ENCODE measurements around the gene CRADD.
"Not testable (repeated sequence)": the region's sequence is repeated elsewhere in the genome, so short reads cannot be mapped to it uniquely, and the experiment has no call there.

CRADD gene

DNA sequence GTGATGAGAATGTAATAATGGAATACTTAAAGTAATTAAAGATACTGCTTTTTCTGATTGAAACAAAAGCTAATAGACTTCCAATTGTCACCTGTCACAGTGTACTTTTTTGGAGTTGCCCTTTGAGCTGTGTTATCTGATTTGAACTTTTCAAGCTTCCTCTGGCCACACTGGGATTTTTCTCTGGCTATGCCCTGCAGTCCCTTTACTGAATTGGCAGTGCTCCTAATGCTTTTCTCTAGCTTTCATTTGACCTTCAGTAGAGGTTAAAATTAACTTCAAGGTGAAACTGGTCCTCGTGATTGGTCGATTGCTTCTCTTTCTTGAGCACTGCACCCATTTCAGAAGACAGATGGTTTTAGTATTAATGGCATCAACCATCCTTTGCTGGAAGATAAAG is 89.2 kb downstream of the CRADD start:
- Histone ChIP-seq H3K4me3 (ENCODE audit: low read depth, low read length) (no peak overlapping the region), H3K27me3 (ENCODE audit: control insufficient read depth, insufficient read depth, low read length) (no peaks in the 10 kb centered on the region)

DNA sequence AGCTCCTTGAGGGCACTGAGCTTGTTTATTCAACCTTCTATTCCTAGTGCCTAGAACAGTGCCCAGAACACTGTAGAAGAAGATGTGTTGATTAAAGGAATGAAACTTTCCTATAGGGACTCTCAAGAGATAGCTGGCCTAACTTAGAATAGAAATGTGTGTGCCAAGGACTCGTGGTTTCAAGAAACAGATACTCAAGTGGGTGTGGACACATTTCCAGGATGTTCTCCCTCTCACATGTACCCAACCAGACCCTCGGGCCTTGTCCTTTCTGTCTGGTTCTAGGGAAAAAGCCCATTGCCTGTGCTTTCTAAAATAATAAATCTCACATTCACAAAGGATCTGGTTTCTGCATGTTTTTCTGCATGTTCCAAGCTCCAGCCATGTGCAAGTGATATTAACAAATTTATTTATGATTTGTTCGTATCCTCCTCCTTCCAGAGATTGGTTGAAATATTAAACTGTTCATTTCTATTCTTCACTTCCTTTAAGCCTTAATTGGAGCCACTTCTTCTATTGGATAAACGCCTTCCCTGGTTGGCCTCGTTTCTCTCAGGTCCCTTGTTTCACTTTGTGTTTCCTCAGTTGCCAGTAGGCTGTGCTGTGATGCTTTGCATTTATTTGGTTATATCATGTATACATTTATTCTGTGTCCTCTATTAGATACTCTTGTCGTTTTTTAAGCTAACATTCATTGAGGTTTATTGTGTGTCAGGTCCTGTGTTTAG is 89.8 kb downstream of the CRADD start:
- no peaks in the 10 kb centered on the region for H3K36me3 ChIP-seq (ENCODE audit: control insufficient read depth, insufficient read depth, low read length)
- H3K4me3 ChIP-seq (ENCODE audit: low read depth, low read length): no peak overlapping the region
- H3K9ac ChIP-seq (ENCODE audit: low read depth, low read length): no peak overlapping the region
- no peaks in the 10 kb centered on the region for H3K27me3 ChIP-seq (ENCODE audit: control insufficient read depth, insufficient read depth, low read length)
- no peaks in the 10 kb centered on the region for H3K9me3 ChIP-seq (ENCODE audit: control insufficient read depth, insufficient read depth, low read length)
- H3K4me1 ChIP-seq (ENCODE audit: control insufficient read depth, insufficient read depth, low read length): no peaks in the 10 kb centered on the region

More for the DNA sequence above, 89.2 kb downstream of the CRADD start:
- Histone ChIP-seq H3K4me1 (ENCODE audit: control insufficient read depth, insufficient read depth, low read length) (no peaks in the 10 kb centered on the region), H3K36me3 (ENCODE audit: control insufficient read depth, insufficient read depth, low read length) (no peaks in the 10 kb centered on the region), H3K9ac (ENCODE audit: low read depth, low read length) (no peak overlapping the region), H3K9me3 (ENCODE audit: control insufficient read depth, insufficient read depth, low read length) (no peaks in the 10 kb centered on the region)

DNA sequence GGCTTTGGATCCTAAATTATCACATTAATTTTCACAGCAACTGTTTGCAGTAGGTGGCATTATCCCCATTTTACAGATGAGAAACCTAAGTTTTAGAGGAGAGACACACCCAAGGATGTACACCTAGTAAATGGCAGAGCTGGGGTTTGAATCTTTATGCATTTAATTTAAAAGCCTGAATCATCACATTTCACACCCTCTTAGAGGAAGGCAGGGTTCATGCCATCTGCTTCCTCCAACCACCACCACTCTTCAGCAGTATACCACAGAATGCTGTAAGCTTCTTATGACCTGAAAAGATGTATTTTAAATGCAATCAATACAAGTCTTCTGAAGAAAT is 90.3 kb downstream of the CRADD start:
- H3K4me3 ChIP-seq (ENCODE audit: low read depth, low read length): no peak overlapping the region
- no peaks in the 10 kb centered on the region for H3K27me3 ChIP-seq (ENCODE audit: control insufficient read depth, insufficient read depth, low read length)
- H3K9me3 ChIP-seq (ENCODE audit: control insufficient read depth, insufficient read depth, low read length): no peaks in the 10 kb centered on the region
- no peaks in the 10 kb centered on the region for H3K36me3 ChIP-seq (ENCODE audit: control insufficient read depth, insufficient read depth, low read length)
- no peaks in the 10 kb centered on the region for H3K4me1 ChIP-seq (ENCODE audit: control insufficient read depth, insufficient read depth, low read length)
- H3K9ac ChIP-seq (ENCODE audit: low read depth, low read length): no peak overlapping the region

DNA sequence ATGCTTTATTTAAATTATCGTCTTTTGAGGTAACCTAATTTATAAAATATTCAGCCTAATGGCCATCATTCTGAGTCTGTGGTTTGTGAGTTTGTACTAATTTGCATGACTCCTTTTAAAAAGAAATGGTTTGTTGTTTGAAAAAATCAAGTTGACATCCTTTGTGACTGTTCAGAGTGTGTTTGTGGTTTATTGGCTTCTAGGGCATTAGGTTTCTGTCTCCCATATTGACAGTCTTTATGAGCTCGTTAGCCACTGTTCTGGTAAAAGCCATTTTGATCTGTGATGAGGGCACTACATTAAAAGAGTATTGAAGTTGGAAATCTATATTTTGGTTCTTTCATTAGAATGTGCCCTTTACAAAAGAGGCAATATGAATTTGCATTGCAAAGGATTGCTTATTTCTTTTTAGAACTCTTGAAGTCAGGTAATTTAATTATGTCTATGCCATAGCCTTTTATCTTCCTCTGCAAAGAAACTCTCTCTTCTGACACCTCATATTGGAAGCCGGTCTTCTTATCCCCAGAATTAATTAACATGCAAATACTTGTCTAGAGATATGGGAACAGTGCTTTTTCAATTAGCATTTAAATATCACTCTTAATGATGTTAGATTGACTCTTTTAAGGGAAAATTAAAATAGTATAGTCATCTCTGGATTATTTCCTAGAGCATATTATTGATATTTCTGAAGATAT is 95.0 kb downstream of the CRADD start:
- H3K27me3 ChIP-seq (ENCODE audit: control insufficient read depth, insufficient read depth, low read length): no peaks in the 10 kb centered on the region
- H3K36me3 ChIP-seq (ENCODE audit: control insufficient read depth, insufficient read depth, low read length): no peaks in the 10 kb centered on the region

DNA sequence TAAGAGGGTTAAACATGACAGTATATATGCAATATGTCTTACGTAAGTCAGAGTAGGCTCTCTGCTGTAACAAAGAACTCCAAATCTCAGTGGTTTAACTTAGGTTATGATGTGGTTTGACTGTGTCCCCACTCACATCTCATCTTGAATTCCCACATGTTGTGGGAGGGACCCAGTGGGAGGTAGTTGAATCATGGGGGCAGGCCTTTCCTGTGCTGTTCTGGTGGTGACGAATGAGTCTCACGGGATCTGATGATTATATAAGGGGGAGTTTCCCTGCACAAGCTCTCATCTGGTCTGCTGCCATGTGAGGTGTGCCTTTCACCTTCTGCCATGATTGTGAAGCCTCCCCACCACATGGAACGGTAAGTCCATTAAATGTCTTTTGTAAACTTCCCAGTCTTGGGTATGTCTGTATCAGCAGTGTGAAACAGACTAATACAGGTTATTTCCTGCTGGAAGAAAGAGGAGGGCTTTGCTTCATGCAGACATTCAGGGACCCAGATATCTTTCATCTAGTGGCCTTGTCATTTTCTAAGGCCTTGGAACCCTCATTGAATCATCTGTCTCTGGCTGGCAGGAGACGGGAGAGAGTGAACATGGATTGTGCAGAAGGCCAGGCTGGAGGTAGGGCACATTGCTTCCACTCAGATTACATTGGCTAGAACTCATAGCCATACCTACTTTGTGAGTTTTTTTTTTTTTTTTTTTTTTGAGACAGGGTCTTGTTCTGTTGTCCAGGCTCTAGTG is 96.1 kb downstream of the CRADD start:
- Histone ChIP-seq H3K27me3 (ENCODE audit: control insufficient read depth, insufficient read depth, low read length) (no peaks in the 10 kb centered on the region), H3K9ac (ENCODE audit: low read depth, low read length) (no peak overlapping the region), H3K4me1 (ENCODE audit: control insufficient read depth, insufficient read depth, low read length) (no peaks in the 10 kb centered on the region), H3K4me3 (ENCODE audit: low read depth, low read length) (no peak overlapping the region), H3K9me3 (ENCODE audit: control insufficient read depth, insufficient read depth, low read length) (no peaks in the 10 kb centered on the region), H3K36me3 (ENCODE audit: control insufficient read depth, insufficient read depth, low read length) (no peaks in the 10 kb centered on the region)

More for the DNA sequence above, 95.0 kb downstream of the CRADD start:
- Histone ChIP-seq H3K4me3 (ENCODE audit: low read depth, low read length) (no peak overlapping the region), H3K9me3 (ENCODE audit: control insufficient read depth, insufficient read depth, low read length) (no peaks in the 10 kb centered on the region), H3K4me1 (ENCODE audit: control insufficient read depth, insufficient read depth, low read length) (no peaks in the 10 kb centered on the region), H3K9ac (ENCODE audit: low read depth, low read length) (no peak overlapping the region)

DNA sequence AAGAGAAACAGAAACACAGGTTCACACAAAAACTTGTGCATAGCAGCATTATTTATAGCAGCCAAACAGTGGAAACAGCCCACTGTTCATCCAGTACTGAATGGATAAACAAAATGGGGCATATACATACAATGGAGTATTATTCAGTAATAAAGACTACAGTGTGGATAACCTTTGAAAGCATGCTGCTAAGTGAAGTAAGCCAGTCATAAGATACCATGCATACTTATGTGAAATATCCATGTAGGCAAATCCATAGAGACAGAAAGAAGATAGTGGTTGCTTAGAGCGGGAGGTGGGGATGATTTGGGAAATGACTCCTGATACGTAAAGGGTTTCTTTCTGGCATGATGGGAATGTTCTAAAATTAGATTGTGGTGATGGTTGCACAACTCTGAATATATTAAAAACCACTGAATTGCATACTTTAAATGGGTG is 99.4 kb downstream of the CRADD start:
- Histone ChIP-seq H3K9ac (ENCODE audit: low read depth, low read length) (no peak overlapping the region), H3K4me1 (ENCODE audit: control insufficient read depth, insufficient read depth, low read length) (no peaks in the 10 kb centered on the region), H3K36me3 (ENCODE audit: control insufficient read depth, insufficient read depth, low read length) (no peaks in the 10 kb centered on the region), H3K27me3 (ENCODE audit: control insufficient read depth, insufficient read depth, low read length) (no peaks in the 10 kb centered on the region), H3K9me3 (ENCODE audit: control insufficient read depth, insufficient read depth, low read length) (no peaks in the 10 kb centered on the region), H3K4me3 (ENCODE audit: low read depth, low read length) (no peak overlapping the region)

DNA sequence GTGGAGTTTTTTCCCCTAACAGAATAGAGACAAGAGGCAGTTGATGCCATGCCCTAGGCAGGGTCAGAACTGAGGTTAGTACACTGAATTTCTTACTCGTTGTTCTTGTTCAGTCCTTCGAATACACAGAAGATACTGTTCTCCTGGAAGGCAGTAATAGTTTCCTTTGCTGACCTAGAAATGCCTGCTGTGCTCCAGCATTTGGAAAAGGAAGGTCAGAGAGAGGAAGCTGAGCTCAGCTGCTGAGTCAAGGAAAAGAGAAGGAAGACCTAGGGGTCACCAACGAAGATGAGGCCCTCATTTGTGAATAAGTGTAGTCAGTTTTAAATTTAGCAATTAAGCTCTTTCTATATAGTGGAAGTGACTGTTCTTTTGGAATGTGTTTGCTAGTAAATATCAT is 100.1 kb downstream of the CRADD start:
- Histone ChIP-seq H3K36me3 (ENCODE audit: control insufficient read depth, insufficient read depth, low read length) (no peaks in the 10 kb centered on the region), H3K4me3 (ENCODE audit: low read depth, low read length) (no peak overlapping the region), H3K27me3 (ENCODE audit: control insufficient read depth, insufficient read depth, low read length) (no peaks in the 10 kb centered on the region), H3K4me1 (ENCODE audit: control insufficient read depth, insufficient read depth, low read length) (no peaks in the 10 kb centered on the region), H3K9me3 (ENCODE audit: control insufficient read depth, insufficient read depth, low read length) (no peaks in the 10 kb centered on the region), H3K9ac (ENCODE audit: low read depth, low read length) (no peak overlapping the region)

DNA sequence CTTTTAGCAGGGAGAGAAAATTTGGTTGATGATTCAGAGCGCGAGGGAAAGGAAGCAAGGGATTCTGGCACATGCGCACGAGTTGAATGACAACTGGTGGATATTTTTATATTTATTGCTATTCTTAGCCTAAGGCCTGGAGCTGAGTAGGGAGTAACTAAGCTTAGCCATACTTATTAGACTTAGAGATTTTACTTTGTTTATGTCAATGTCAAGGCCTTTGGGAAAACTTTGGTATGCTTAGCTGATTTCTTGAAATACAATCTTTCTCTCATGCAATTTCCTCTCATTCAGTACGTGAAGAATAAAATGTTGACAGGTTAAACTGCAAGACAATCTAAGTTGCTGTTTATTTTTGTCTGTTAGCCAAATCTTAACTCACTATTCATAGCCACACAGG is 101.1 kb downstream of the CRADD start:
- no peak overlapping the region for H3K4me3 ChIP-seq (ENCODE audit: low read depth, low read length)
- H3K36me3 ChIP-seq (ENCODE audit: control insufficient read depth, insufficient read depth, low read length): no peaks in the 10 kb centered on the region
- H3K9ac ChIP-seq (ENCODE audit: low read depth, low read length): no peak overlapping the region
- H3K9me3 ChIP-seq (ENCODE audit: control insufficient read depth, insufficient read depth, low read length): no peaks in the 10 kb centered on the region
- no peaks in the 10 kb centered on the region for H3K27me3 ChIP-seq (ENCODE audit: control insufficient read depth, insufficient read depth, low read length)
- H3K4me1 ChIP-seq (ENCODE audit: control insufficient read depth, insufficient read depth, low read length): no peaks in the 10 kb centered on the region

DNA sequence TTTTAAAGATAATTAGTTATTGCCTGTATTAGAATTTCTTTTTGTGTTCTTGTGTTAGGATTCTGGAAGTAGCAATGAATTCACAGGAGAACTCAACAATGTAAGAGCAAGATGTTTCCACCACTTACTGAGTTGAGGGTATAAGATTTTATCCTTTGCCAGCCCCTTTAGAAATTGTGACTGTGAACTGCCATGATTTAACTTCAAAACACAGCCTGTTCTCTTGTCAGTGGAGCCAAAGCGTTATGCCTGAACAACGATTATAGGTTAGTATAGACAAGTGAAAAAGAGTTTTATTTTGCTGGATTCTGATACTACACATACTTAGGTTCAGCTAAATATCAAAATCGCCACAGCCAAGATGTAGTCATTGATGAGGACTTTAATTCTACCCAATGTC is 101.6 kb downstream of the CRADD start:
- no peak overlapping the region for H3K4me3 ChIP-seq (ENCODE audit: low read depth, low read length)
- H3K9ac ChIP-seq (ENCODE audit: low read depth, low read length): no peak overlapping the region
- no peaks in the 10 kb centered on the region for H3K27me3 ChIP-seq (ENCODE audit: control insufficient read depth, insufficient read depth, low read length)
- H3K4me1 ChIP-seq (ENCODE audit: control insufficient read depth, insufficient read depth, low read length): no peaks in the 10 kb centered on the region
- H3K36me3 ChIP-seq (ENCODE audit: control insufficient read depth, insufficient read depth, low read length): no peaks in the 10 kb centered on the region
- H3K9me3 ChIP-seq (ENCODE audit: control insufficient read depth, insufficient read depth, low read length): no peaks in the 10 kb centered on the region

DNA sequence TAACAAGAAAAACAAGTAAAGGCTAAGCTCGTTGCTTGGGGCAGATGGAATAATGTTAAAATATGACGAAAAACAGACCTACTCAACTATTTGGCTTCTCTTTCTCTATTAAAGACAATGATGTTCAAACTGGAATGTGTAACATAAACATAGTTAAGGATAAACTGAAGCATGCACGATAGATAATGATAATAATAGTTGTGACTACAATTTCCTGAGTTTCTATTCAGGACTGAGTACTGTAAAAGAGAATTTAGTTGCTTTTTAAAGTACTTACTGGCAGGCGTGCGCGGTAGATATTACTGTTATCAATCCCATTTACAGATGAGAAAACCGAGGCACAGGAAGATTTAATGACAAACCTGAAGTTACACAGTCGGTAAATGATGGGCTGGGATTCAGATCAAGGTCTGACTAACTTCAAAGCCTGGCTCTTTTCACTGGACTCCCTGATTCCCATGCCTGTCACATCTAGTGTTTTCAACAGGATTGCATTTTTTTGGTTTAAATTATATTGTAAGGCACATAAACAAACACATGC is 103.0 kb downstream of the CRADD start:
- Histone ChIP-seq H3K4me1 (ENCODE audit: control insufficient read depth, insufficient read depth, low read length) (no peaks in the 10 kb centered on the region), H3K9ac (ENCODE audit: low read depth, low read length) (no peak overlapping the region)

DNA sequence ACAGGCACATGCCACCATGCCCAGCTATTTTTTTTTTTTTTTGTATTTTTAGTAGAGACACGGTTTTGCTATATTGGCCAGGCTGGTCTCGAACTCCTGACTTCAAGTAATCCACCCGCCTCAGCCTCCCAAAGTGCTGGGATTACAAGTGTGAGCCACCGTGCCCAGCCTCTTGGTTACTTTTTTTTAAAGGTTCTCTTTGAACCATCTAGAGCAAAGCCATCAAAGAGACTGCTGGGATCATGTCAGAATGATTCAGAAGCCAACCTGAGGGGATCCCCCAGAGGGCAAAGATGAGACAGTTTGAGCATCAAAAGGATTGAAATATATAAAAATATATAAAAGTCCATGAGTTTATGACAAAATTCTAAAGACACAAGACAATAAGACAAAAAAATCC is 103.7 kb downstream of the CRADD start:
- not testable (repeated sequence) for H3K36me3 ChIP-seq (ENCODE audit: control insufficient read depth, insufficient read depth, low read length); H3K9me3 ChIP-seq (ENCODE audit: control insufficient read depth, insufficient read depth, low read length); H3K4me1 ChIP-seq (ENCODE audit: control insufficient read depth, insufficient read depth, low read length); H3K27me3 ChIP-seq (ENCODE audit: control insufficient read depth, insufficient read depth, low read length); H3K9ac ChIP-seq (ENCODE audit: low read depth, low read length); H3K4me3 ChIP-seq (ENCODE audit: low read depth, low read length)

More for the DNA sequence above, 103.0 kb downstream of the CRADD start:
- no peaks in the 10 kb centered on the region for H3K27me3 ChIP-seq (ENCODE audit: control insufficient read depth, insufficient read depth, low read length)
- no peaks in the 10 kb centered on the region for H3K9me3 ChIP-seq (ENCODE audit: control insufficient read depth, insufficient read depth, low read length)
- no peak overlapping the region for H3K4me3 ChIP-seq (ENCODE audit: low read depth, low read length)
- no peaks in the 10 kb centered on the region for H3K36me3 ChIP-seq (ENCODE audit: control insufficient read depth, insufficient read depth, low read length)
